NCI-H1436 (cell line): ENCODE results near the gene CDC26.
A peak's percentile ranks its signal among the peaks of the same experiment; 100 is the strongest.
"Not testable (repeated sequence)": the region's sequence is repeated elsewhere in the genome, so short reads cannot be mapped to it uniquely, and the experiment has no call there.

Source experiments
- DNase-seq: peaks from one replicate; lab custom pipeline; 2025; lab: John Stamatoyannopoulos, UW

The CDC26 gene

DNA sequence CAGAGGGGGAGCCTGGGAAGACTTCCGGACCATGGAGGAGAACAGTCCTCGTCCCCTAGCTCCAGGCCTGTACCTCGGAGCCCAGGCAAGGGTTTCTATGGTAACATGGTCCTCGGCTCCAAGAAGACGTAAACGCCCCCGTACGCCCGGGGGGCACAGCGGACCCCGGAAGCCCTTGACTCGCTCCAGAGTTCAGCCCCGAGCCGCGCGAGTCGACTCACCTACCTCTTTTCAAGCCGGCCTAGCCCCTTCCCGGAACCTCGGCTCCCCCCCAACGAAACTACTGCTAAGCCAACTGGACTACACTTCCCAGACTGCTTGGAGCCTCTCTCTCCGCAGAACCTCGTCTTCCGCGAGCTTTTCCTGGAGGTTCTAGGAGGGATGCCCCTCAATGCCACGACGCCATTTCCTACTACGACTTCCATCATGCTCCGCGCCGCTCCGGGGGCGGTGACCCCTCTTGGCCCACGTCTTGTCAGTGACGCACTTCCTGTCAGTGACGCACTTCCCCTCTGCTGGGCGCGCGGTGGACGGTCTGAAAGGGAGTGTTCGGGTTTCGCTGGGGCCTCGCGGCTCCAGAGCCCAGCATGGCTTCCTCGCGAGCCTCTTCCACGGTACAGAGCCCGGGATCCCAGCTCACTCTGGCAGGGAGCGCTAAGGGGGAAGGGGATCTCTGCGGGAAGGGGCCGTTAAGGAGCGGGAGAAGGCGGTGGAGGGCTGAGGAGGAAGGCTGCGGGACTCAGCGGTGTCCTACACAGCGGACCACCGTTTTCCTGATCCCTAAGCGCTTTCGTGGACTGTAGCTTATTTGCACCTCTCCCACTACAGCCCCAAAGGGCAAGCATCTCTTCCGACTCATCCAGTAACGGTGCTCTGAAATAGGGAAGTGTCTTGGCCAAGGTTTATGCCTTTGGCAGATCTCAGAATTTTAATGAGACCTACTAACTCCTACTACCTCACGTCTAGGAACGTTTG lies at the start of gene CDC26, which contains the start of gene PRPF4:
CDC26 (minus strand) TSS at position 416 of the 975 bp plus-strand sequence. CDS start 3,065 bp downstream, outside the sequence.
PRPF4 (plus strand) TSS at position 502 of the 975 bp plus-strand sequence; CDS start at position 588, 86 bp downstream.
- DNase-seq = peak; percentile 96

DNA sequence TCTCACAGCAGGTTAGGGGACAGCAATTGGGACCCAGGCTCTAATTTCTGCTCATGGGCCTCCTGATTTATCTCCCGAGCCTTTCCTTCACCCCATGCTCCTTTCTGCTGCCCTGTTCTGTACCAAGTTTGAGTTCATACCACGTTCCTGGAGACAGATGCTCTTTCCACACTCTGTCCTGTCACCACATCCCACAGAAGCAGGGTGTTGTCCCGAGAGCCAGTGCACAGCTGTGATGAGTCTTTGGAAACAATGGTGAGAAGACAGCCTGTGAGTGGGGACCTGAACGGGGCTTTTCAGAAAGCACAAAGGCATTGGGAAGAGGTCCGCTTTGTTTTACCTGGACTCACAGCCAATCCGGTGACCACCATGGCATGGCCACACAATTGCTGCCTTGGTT lies 47.3 kb upstream of the CDC26 start:
- DNase-seq = no peak

DNA sequence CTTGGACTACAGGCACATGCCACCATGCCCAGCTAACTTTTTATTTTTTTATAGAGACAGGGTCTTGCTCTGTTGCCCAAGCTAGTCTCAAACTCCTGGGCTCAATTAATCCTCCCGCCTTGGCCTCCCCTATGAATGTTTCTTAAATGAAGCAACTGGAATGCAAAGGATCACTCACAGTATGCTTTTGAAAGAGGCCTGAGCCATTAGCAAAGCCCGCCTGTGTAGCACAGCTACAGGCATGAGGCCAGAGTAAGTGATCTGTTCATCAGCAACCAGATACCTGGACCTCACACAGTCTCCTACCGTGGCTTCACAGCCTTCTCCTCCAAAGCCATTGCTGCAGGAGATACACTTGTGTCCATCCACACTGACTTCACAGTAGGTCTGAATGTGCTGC lies 44.7 kb upstream of the CDC26 start:
- no peak for DNase-seq

DNA sequence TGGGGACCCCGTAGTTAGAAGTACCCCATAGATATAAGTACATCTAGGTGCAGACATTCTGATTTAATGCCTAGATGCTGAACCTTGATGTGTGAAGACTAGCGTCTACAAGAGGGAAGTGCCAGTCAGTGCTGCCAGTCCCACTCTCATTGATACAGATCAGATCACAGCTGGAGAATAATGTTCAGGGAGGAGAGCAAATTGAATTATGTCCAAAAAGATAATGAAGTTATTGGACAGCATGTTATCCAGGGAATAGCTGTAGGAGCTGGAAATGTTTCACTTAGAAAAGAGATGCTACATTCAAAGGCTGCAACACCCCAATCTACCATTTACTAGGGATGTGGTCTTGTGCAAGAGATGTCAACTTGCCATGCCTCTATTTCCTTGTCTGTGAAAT lies 43.7 kb upstream of the CDC26 start:
- no peak for DNase-seq

DNA sequence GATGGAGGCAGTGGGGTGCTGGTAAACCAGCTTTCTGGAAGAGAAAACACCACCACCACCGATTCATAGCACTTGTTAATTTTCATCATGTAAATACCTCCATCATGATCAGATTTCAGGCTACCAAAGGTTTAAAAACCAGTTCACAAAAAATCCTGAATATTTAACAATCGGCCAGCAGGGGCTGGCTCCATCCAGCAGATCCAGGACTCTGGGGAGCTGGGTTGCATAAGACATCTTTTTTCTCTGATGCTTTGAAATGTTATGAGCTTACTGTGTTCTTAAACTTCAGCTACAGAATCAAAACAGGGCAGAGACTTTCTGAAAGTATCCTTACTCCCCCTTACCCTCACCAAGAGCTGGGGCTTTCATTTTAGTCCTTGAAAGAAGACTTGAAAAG lies 42.4 kb upstream of the CDC26 start:
- no peak for DNase-seq

DNA sequence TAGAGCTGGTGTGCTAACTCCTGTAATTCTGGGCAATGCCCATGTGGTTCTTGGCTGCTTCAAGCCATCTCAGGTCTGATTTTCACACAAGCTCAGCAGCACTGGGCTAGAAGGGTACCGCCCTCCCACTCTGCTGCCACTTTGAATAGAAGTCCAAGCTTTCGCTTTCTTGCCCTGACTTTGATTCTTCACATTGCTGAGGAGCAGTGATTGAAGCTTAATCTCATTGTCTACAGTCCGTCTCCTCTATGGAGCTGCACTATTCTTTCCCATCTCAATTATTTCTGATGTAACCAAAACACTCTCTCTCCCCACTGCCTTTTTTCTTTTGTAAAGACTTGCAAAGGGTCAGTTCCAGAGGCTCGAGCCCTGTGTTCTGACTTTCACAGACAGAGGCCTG lies 40.7 kb upstream of the CDC26 start:
- no peak for DNase-seq

DNA sequence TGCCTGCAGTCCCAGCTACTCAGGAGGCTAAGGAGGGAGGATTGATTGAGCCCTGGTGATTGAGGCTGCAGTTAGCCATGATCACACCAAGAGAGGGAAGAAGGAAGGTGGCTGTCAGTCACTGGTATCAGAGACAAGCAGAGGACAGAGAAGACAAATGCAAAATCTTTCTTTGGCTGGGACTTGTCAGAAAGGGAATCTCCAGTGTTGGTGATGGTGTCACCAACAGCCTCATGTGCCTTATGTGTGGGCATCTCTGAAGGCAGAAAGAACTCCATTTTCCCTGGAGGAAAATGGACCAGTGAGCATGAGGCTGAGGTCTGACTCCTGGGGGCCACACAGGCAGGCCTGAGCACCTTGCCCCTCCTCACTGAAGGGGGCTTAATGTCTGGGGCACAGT lies 39.9 kb upstream of the CDC26 start:
- DNase-seq = no peak

DNA sequence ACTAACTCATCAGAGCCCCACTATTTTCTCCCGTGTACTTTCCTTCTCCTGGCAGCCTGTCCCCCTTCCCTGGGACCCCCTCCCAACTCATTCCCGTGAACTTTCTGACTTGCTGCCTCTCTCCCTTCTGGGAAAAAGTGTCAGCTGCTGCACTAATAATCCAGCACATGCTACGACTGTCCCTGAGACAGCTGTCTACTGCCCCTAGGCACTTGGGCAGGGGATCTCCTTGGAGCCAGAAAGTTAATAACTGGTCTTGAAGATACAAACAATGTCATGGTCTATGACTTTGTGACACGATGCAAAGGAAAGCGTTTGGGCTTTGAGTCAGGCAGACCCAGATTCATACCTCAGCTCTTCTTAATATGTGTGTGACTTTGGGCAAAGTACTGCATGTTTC lies 37.9 kb upstream of the CDC26 start:
- DNase-seq = no peak

DNA sequence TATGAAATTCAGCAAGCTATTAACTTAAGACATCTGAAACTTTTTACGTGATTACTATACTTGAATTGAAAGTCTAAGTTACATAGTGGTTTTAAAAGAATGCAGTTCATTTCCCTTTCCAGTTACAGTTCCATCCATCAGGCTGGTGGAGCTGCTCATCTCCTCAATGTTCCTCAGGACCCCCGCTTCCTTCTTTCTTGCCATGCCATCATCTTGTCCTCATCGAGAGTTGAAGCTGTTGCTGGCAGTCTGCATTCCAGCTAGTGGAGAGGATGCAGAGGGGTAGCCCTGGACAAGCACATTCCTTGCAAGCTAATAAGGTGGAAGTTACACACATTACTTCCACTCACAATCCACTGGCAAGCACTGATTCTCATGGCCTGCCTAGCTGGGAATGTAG lies 36.6 kb upstream of the CDC26 start:
- DNase-seq = no peak

DNA sequence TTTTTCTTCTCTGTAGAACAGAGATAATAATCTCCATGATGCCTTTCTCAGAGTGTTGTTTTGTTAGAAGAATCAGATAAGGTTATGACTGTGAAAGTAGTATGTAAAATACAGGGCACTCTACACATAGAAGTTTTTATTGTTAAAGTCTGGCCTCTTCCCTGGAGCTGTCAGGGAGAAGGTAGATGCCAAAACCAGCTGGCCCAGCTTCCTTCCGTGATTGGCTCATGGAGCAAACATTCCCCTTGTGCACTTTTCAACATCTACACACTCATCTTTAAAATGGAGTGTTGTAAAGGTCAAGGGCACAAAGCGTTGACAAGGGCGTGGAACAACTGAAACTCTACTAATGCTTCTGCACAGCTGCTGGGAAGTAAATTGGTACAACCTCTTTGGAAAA lies 35.2 kb upstream of the CDC26 start:
- DNase-seq = no peak

DNA sequence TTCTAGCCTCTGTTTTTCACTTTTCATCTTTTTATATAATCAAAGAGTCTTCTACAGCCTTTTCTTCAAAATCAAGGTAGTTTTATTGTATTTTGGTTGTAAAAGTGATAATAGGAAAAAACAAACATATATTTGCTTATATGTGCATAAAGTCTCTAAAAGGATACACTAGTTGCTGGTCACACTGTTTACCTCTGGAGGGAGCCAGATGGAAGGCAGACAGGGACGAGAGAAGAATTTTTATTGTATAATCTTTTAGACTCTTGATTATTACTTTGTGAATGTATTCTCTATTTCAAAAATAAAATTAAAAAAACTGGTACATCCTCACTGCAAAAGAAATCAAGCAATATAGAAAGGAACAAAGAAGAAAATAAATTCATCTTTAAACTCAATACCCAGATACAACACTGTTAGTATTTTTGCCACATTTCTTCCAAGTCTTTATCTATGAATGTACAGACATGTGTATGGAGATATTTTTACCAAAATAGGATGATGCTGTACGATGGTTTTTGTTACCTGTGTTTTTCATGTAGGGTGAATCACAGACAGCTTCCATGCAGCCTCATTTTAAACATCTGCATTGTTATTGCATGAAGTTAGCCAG lies 33.9 kb upstream of the CDC26 start:
- peak; percentile 10 for DNase-seq

DNA sequence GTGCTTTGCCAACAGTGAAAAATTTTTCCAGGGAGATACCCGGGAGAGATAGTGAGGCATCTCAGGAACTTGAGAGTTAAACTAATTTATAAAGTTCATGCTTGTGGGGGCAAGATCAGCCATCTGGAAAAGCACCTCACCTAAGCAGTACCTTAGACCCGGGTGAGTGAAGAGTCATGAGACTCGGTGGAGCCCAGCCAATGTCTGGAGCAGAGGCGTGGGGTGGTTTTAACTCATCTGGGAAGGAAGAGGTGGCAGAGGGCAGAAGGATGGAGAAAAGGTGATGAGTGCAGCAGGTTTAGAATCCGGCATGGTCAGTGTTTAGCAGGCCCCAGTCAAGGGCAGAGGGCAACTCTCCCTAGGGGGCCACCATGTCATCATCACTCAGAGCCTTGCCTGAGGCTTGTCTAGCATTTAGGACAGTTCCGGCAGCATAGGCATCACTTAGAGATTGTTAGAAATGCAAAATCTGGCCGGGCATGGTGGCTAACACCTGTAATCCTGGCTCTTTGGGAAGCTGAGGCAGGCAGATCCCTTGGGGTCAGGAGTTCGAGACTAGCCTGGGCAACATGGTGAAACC lies 32.1 kb upstream of the CDC26 start:
- no peak for DNase-seq

DNA sequence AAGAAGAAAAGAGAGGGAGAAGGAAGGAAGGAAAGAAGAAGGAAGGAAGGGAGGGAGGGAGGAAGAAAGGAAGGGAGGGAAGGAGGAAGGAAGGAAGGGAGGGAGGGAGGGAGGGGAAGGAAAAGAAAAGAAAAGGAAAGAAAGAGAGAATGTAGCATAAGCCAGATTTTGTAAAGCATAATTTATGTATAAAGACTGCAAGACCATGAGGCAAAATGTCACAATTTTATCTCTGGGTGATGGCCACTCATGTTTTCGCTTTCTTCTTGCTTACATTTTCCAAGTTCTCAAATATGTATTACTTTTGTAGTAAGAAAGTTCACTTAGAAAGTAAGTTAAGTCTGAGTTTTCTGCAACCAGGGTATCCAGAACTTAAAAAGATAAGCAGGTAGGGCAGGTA lies 31.2 kb upstream of the CDC26 start:
- no peak for DNase-seq

DNA sequence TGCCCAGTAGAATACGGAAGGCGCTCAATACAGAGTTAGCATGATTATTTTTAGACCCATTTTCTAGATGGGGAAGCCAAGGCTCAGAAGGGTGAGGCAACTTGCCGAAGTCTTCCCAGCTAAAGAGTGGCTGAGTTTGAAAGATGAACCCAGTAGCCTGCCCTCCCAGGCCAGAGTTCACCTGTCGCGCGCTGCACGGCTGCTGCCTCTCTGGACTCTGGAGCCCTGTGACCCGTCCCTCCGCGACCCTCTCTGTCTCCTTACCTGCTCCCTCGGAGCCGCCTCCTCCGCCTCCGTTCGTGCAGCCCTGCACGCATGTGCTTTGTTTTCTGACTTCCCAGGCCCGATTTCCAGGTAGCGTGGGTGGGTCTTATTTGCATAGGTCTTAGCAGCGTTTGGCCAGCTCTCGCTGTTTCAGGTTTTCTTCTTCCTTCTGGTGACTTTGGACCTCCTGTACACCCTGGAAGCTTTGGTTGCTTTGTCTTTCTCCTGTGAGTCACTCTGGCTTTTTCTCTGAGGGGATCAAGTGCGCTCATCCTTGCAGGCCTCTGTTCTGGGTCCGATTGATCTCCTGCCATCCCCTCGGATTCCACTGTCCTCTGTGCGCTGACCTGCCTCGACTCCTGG lies 27.5 kb upstream of the CDC26 start, which contains the start of gene RNF183:
RNF183 (minus strand) TSS at position 585 of the 627 bp plus-strand sequence. CDS start 5,192 bp downstream, outside the sequence.
- DNase-seq = no peak

DNA sequence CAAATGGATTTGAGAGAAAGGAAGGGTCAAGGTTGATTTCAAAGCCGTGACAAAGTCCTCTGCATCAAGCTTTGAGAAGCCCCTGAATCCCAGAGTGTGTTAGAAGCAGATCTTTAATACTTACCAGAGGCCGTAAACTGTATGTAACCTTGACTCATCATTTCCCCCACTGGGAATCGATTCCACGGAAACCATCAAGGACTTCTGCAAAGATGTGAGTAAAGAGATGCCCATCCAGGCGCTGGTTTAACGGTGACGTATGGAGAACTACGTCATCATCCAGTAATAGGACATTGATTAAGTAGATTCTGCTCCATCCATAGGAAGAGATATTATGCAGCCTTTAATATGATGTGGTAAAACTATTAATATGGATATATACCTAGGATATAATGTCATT lies 26.2 kb upstream of the CDC26 start:
- DNase-seq = no peak

DNA sequence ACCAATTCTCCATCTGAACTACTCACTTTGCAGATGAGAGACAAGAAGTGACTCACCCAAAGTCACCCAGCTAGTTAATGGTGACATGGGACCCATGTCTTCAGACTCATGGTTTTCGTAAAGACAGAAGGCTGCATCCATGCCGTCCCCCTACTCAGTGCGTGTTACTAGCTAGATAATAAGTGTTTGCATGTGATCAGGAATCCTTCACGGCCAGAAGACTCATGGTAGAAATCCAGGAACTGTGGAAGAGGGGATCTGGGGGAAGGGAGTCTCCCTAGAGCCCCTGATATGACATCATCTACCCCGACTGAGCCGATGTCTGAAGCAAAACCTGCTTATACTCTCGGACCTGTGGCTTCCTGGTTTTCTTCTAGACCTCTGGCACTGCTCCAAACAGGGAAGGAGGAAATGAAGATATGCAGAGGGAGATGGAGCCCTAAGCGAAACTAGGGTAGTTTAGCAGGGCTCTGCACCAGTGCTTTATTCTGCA lies 24.5 kb upstream of the CDC26 start:
- DNase-seq = peak; percentile 63

DNA sequence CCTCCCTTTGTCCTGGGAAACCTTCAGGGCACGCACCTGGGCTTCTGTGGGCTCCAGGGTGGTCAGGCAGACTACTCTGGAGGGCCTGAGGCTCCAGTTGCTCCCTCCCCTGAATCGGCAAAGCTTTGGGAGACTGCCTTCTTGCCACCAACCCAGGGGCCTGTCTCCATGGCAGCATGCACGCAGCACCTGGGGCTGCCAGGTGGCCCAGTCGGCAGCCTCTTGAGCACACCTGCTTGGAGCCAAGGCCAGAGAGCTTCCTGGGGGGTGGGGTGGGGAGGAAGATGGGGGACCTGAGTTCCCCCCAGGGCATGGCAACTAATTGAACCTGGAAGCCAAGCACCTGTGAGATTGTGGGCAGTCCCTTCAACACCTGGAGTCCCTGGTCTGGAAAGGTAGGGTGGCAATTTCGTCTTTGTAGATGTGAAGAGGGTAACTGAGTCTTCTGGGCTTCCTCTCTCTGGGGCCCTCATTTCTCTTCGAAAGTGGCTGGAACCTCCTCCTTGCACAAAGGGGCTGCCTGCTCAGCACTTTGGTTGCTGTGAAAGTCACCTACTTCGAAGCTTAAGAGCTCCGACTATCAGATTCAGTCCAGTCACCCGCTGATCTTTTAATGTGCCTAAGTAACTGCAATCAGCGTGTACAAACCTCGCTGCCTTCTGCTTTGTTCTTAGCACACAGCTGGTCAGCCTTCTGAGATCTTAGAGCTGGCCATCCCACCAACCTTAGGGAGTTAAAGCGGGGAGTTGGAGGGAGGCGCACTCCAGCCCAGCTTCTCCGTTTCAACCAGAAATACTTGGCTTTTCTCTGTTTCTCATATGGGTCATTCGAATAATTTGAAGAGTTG lies 23.8 kb upstream of the CDC26 start:
- DNase-seq = peak; percentile 85

DNA sequence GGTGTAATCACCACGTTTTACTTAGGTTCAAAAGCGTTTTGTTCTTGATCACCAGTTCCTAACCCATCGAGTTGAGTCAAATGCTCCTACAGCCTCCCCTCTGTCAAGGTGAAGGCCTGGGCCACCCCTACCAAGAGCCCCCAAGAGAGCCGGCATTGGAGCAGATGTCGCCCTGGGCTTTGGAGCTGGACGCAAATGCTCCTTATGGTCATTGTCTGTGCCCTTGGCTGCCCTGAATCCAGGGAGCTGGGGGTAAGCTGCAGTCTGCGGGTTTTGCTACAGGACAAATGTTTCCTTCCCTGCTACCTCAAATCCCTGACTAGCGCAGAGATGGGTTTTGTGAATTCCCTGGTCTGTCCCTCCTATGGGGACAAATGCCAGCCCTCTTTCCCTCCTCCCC lies 22.9 kb upstream of the CDC26 start:
- no peak for DNase-seq

DNA sequence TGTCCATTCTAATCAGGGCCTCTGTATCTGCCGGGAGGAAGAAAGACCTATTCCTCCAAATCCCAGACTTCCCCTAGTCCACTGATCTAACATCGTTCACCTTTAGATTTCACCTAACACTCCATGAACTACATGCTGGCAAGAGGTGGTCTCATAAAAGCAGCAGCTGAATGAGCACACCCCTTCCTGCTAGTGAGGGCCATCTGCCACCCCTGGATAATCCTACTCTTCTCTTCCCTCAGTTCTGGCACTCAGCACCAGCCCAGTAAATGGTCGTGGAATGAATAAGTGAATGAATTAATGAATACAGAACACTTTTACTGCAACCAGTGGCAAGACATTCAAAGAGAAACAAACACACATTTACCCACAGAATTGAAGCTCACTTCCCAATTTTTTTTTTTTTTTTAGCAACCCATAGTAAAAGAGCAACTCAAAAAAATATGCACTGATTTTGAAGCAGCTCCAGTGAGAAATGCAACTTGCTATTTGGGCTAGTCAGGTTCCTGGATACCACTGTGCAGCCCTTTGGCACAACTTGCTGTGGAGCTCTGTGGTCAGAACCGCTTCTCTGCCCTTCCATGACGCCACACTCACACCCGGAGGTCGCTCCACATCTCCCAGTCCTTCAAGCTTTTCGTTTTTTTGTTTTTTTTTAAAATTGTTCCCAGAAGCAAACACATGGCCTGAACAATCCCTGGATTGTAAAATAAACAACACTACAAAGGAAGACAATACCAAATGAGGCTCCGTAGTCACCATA lies 21.6 kb upstream of the CDC26 start:
- DNase-seq = no peak

DNA sequence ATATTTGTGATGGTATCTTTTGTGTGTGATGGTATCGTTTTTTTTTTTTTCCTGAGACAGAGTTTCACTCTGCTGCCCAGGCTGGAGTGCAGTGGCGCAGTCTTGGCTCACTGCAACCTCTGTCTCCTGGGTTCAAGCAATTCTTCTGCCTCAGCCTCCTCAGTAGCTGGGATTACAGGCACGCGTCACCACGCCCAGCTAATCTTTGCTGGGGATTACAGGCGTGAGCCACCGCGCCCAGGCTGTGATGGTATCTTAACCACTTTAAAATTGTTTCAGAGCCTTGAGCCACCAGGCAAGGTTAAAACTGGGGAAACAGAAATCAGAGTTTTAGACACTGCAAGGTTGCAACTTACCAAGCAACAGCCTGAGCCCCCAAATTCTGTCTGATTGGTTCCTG lies 20.9 kb upstream of the CDC26 start:
- not testable (repeated sequence) for DNase-seq
